WTC11 (cell line): ENCODE results near the gene SMO. TPM values are rescaled to one million over a fixed set of nuclear protein-coding genes. Genes with fewer than 3 reads are reported as not detected.

ENCODE experiments used
- ATAC-seq: fragments of 200-7000 bp; cut with Tn5 transposase; 2 replicates; pipeline ENCODE4 v1.10.0; 2021; ENCODE audit warnings: mild to moderate bottlenecking, moderate library complexity
- CTCF ChIA-PET: fragments of 300-600 bp; sonication (Branson Sonifier 250); formaldehyde crosslinking; loops from one replicate; lab custom pipeline; 2021; ENCODE audit warnings: antibody characterized with exemption; lab: Charles Lee
- POLR2A ChIA-PET: fragments of 350-600 bp; sonication (Branson Sonifier 250); formaldehyde crosslinking; loops from one replicate; lab custom pipeline; 2021; ENCODE audit warnings: antibody characterized with exemption; lab: Charles Lee
- DNase-seq: peaks from one replicate; pipeline ENCODE4 v3.0.0; 2021; ENCODE audit warnings: low spot score
- H3K27ac Mint-ChIP-seq: 2 replicates; pipeline ENCODE4 v1.8.0; 2021; ENCODE audit warnings: mixed read lengths
- H3K27me3 Mint-ChIP-seq: 2 replicates; pipeline ENCODE4 v1.8.0; 2021; ENCODE audit warnings: low read depth, mild to moderate bottlenecking, moderate library complexity, mixed read lengths
- H3K36me3 Mint-ChIP-seq: 2 replicates; pipeline ENCODE4 v1.8.0; 2021; ENCODE audit warnings: mixed read lengths
- H3K4me1 Mint-ChIP-seq: 2 replicates; pipeline ENCODE4 v1.8.0; 2022; ENCODE audit warnings: mixed read lengths
- H3K4me3 Mint-ChIP-seq: 2 replicates; pipeline ENCODE4 v1.8.0; 2021; ENCODE audit warnings: mild to moderate bottlenecking, moderate library complexity, mixed read lengths
- H3K9me3 Mint-ChIP-seq: 2 replicates; pipeline ENCODE4 v1.8.0; 2021; ENCODE audit warnings: mixed read lengths
- EMX1 ChIP-seq: fragments of 250-450 bp; sonication (Bioruptor Pico); IDR thresholded peaks from 2 replicates; pipeline ENCODE4 v1.8.0; 2021; ENCODE audit warnings: mild to moderate bottlenecking
- FOXK1 ChIP-seq: sonication (generic); formaldehyde crosslinking; IDR thresholded peaks from 2 replicates; pipeline ENCODE4 v1.8.0; 2022; ENCODE audit warnings: mild to moderate bottlenecking, moderate library complexity, missing genetic modification reagents
- GTF2I ChIP-seq: fragments of 250-450 bp; sonication (Bioruptor Pico); conservative IDR thresholded peaks from 2 replicates; pipeline ENCODE4 v1.4.0; 2021; ENCODE audit warnings: mild to moderate bottlenecking
- MXD4 ChIP-seq: fragments of 250-450 bp; sonication (Bioruptor Pico); IDR thresholded peaks from 2 replicates; pipeline ENCODE4 v1.8.0; 2021; ENCODE audit warnings: mild to moderate bottlenecking, moderate library complexity, borderline replicate concordance
- MYBL2 ChIP-seq: sonication (generic); formaldehyde crosslinking; IDR thresholded peaks from 2 replicates; pipeline ENCODE4 v1.8.1; 2023; ENCODE audit warnings: mild to moderate bottlenecking, moderate library complexity, missing genetic modification reagents
- NR1H2 ChIP-seq: sonication (generic); formaldehyde crosslinking; IDR thresholded peaks from 2 replicates; pipeline ENCODE4 v1.9.0; 2021; ENCODE audit warnings: mild to moderate bottlenecking, moderate library complexity, missing genetic modification reagents
- NR2C2 ChIP-seq: sonication (generic); formaldehyde crosslinking; IDR thresholded peaks from 2 replicates; pipeline ENCODE4 v1.8.0; 2022; ENCODE audit warnings: mild to moderate bottlenecking, missing genetic modification reagents
- SP1 ChIP-seq: sonication (generic); formaldehyde crosslinking; conservative IDR thresholded peaks from 2 replicates; pipeline ENCODE4 v1.8.1; 2022; ENCODE audit warnings: missing genetic modification reagents
- TEAD1 ChIP-seq: sonication (generic); formaldehyde crosslinking; IDR thresholded peaks from 2 replicates; pipeline ENCODE4 v1.8.0; 2022; ENCODE audit warnings: mild to moderate bottlenecking, missing genetic modification reagents
- ZBTB21 ChIP-seq: sonication (generic); formaldehyde crosslinking; IDR thresholded peaks from 2 replicates; pipeline ENCODE4 v1.8.1; 2023; ENCODE audit warnings: mild to moderate bottlenecking, missing genetic modification reagents, borderline replicate concordance
- ZNF121 ChIP-seq: sonication (generic); formaldehyde crosslinking; IDR thresholded peaks from 2 replicates; pipeline ENCODE4 v1.8.0; 2023; ENCODE audit warnings: missing genetic modification reagents
- ZNF138 ChIP-seq: sonication (generic); formaldehyde crosslinking; conservative IDR thresholded peaks from 2 replicates; pipeline ENCODE4 v1.8.1; 2022; ENCODE audit warnings: mild to moderate bottlenecking, moderate library complexity, missing genetic modification reagents
- ZNF263 ChIP-seq: sonication (generic); formaldehyde crosslinking; IDR thresholded peaks from 2 replicates; pipeline ENCODE4 v1.8.1; 2022; ENCODE audit warnings: low read depth, mild to moderate bottlenecking, moderate library complexity, missing genetic modification reagents
- total RNA-seq: library from RNA; stranded (reverse); gene quantifications from 3 replicates; pipeline ENCODE4 v1.2.3, GENCODE V29; 2021
- TF ChIP-seq, protein P1 (sequence below): sonication (generic); formaldehyde crosslinking; IDR thresholded peaks from 2 replicates; pipeline ENCODE4 v1.8.0; 2023; ENCODE audit warnings: missing genetic modification reagents, mild to moderate bottlenecking, borderline replicate concordance
- TF ChIP-seq, protein P2 (sequence below): sonication (generic); formaldehyde crosslinking; IDR thresholded peaks from 2 replicates; pipeline ENCODE4 v1.8.1; 2022; ENCODE audit warnings: low read depth, mild to moderate bottlenecking, moderate library complexity, missing genetic modification reagents, borderline replicate concordance
- TF ChIP-seq, protein P3 (sequence below): fragments of 250-450 bp; sonication (Bioruptor Pico); IDR thresholded peaks from 2 replicates; pipeline ENCODE4 v1.9.0; 2021; ENCODE audit warnings: moderate library complexity, mild to moderate bottlenecking, inconsistent platforms, borderline replicate concordance
- TF ChIP-seq, protein P4 (sequence below): sonication (generic); formaldehyde crosslinking; conservative IDR thresholded peaks from 2 replicates; pipeline ENCODE4 v1.8.1; 2022; ENCODE audit warnings: mild to moderate bottlenecking, missing genetic modification reagents
- TF ChIP-seq, protein P5 (sequence below): fragments of 250-450 bp; sonication (Bioruptor Pico); IDR thresholded peaks from 2 replicates; pipeline ENCODE4 v2.1.2; 2022; ENCODE audit warnings: mild to moderate bottlenecking, moderate library complexity
- TF ChIP-seq, protein P6 (sequence below): sonication (generic); formaldehyde crosslinking; IDR thresholded peaks from 2 replicates; pipeline ENCODE4 v1.8.0; 2022; ENCODE audit warnings: mild to moderate bottlenecking, missing genetic modification reagents

SMO gene
- total RNA-seq, 1 experiment from 2014 or later: 56.9 TPM

DNA sequence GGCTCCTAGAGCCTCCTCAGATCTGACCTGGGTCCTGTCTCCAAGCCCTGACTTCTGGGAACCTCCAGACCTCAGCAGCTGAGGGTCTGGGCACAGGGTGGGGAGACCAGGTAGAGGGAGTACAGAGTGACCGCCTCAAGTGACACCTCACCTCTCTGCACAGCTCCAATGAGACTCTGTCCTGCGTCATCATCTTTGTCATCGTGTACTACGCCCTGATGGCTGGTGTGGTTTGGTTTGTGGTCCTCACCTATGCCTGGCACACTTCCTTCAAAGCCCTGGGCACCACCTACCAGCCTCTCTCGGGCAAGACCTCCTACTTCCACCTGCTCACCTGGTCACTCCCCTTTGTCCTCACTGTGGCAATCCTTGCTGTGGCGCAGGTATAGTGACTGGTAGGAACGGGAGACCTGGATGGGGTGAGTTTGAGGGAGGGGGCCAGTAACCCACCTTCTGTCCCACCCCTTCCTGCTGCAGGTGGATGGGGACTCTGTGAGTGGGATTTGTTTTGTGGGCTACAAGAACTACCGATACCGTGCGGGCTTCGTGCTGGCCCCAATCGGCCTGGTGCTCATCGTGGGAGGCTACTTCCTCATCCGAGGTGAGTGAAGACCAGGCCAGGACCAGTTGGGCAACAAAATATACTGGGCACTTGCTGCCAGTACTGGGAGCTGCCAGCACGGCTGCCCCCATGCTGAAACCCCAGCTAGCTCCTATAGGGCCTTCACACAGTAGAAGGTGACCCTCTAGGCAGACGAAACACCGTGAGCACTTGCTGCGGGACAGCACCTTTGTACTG, 17.8 kb downstream of the SMO start (continued):
- TF ChIP-seq TEAD1 (no peak), ZNF263 (CRISPR knock-in tag) (no peak)

DNA sequence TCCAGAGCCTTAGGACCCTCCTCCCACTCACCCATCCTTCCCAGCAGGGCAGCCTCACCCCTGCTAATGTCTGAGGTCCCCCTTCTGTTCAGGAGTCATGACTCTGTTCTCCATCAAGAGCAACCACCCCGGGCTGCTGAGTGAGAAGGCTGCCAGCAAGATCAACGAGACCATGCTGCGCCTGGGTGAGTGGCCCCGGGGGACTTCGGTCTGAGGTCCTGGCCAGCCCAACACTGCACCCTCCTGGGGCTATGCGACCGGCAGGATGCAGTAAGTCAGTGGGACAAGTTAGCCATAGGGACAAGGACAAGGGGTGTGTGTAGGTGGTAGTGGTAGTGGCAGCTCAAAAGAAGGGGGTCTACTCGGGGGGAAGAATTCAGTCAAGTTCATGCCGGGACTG, 20.2 kb downstream of the SMO start:
- H3K4me1 Mint-ChIP-seq: no peaks in the 10 kb centered on the region
- ATAC-seq (no peak), DNase-seq (no peak)
- H3K4me3 Mint-ChIP-seq: no peak overlapping the region
- ChIA-PET CTCF (interaction anchor here (0.9 to 4.0 kb wide), 3 partner anchors 41 to 225 kb away, joined by 3 to 56 read pairs (median 37); partner anchors contain the start of gene STRIP2), POLR2A (no interaction called here)
- no peaks in the 10 kb centered on the region for H3K9me3 Mint-ChIP-seq
- no peak overlapping the region for H3K27ac Mint-ChIP-seq
- TF ChIP-seq, protein P1, sequence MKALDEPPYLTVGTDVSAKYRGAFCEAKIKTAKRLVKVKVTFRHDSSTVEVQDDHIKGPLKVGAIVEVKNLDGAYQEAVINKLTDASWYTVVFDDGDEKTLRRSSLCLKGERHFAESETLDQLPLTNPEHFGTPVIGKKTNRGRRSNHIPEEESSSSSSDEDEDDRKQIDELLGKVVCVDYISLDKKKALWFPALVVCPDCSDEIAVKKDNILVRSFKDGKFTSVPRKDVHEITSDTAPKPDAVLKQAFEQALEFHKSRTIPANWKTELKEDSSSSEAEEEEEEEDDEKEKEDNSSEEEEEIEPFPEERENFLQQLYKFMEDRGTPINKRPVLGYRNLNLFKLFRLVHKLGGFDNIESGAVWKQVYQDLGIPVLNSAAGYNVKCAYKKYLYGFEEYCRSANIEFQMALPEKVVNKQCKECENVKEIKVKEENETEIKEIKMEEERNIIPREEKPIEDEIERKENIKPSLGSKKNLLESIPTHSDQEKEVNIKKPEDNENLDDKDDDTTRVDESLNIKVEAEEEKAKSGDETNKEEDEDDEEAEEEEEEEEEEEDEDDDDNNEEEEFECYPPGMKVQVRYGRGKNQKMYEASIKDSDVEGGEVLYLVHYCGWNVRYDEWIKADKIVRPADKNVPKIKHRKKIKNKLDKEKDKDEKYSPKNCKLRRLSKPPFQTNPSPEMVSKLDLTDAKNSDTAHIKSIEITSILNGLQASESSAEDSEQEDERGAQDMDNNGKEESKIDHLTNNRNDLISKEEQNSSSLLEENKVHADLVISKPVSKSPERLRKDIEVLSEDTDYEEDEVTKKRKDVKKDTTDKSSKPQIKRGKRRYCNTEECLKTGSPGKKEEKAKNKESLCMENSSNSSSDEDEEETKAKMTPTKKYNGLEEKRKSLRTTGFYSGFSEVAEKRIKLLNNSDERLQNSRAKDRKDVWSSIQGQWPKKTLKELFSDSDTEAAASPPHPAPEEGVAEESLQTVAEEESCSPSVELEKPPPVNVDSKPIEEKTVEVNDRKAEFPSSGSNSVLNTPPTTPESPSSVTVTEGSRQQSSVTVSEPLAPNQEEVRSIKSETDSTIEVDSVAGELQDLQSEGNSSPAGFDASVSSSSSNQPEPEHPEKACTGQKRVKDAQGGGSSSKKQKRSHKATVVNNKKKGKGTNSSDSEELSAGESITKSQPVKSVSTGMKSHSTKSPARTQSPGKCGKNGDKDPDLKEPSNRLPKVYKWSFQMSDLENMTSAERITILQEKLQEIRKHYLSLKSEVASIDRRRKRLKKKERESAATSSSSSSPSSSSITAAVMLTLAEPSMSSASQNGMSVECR (CRISPR knock-in tag): no peak
- TF ChIP-seq, protein P2, sequence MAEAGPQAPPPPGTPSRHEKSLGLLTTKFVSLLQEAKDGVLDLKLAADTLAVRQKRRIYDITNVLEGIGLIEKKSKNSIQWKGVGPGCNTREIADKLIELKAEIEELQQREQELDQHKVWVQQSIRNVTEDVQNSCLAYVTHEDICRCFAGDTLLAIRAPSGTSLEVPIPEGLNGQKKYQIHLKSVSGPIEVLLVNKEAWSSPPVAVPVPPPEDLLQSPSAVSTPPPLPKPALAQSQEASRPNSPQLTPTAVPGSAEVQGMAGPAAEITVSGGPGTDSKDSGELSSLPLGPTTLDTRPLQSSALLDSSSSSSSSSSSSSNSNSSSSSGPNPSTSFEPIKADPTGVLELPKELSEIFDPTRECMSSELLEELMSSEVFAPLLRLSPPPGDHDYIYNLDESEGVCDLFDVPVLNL (CRISPR knock-in tag): no peak
- TF ChIP-seq, protein P3, sequence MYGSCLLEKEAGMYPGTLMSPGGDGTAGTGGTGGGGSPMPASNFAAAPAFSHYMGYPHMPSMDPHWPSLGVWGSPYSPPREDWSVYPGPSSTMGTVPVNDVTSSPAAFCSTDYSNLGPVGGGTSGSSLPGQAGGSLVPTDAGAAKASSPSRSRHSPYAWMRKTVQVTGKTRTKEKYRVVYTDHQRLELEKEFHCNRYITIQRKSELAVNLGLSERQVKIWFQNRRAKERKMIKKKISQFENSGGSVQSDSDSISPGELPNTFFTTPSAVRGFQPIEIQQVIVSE (CRISPR knock-in tag): no peak
- TF ChIP-seq MXD4 (CRISPR knock-in tag): no peak
- peaks cover 32% of the 10 kb centered on the region for H3K36me3 Mint-ChIP-seq
- H3K27me3 Mint-ChIP-seq: no peaks in the 10 kb centered on the region

DNA sequence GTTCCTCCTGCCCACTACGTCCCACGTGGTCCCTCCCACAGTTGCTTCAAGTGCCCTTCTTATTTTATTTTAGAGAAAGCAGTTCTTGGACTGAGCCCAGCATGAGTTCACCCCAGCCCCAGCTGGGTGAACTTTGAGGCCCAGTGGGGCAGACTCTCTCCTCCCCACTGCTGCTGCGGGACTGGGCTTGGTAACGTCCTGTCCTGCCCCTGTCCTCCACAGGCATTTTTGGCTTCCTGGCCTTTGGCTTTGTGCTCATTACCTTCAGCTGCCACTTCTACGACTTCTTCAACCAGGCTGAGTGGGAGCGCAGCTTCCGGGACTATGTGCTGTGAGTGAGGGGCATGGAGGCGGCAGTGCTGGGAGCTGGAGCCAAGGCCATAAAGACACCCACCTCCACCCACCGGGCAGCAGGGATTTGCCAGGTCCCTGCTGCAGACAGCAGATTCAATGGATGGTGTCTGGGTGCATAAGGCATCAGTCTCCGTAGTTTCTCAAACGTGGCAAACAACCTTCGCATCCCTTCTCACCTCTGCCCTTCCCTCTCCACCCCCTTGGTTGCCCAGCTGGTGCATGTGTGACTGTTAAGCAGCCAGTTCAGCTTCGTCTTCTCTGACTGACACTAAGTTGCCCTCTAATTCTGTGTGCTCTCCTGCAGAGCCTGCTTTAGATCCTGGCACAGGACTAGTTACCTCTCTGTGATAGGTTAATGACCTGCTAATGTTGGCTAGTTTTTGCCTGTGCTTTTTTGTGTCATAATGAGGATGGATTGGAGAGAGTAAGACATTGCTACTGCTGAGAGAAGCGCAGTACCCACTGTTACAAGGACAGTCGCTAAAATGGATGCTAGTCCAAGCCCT, 20.9 kb downstream of the SMO start:
- no peak for TF ChIP-seq ZNF138 (CRISPR knock-in tag)
- TF ChIP-seq, protein P4, sequence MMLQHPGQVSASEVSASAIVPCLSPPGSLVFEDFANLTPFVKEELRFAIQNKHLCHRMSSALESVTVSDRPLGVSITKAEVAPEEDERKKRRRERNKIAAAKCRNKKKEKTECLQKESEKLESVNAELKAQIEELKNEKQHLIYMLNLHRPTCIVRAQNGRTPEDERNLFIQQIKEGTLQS (CRISPR knock-in tag): no peak
- TF ChIP-seq, protein P5, sequence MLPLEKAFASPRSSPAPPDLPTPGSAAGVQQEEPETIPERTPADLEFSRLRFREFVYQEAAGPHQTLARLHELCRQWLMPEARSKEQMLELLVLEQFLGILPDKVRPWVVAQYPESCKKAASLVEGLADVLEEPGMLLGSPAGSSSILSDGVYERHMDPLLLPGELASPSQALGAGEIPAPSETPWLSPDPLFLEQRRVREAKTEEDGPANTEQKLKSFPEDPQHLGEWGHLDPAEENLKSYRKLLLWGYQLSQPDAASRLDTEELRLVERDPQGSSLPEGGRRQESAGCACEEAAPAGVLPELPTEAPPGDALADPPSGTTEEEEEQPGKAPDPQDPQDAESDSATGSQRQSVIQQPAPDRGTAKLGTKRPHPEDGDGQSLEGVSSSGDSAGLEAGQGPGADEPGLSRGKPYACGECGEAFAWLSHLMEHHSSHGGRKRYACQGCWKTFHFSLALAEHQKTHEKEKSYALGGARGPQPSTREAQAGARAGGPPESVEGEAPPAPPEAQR (CRISPR knock-in tag): no peak
- no peak for TF ChIP-seq TEAD1
- no peak for TF ChIP-seq MYBL2 (CRISPR knock-in tag)
- TF ChIP-seq NR2C2 (CRISPR knock-in tag): no peak
- TF ChIP-seq, protein P6, sequence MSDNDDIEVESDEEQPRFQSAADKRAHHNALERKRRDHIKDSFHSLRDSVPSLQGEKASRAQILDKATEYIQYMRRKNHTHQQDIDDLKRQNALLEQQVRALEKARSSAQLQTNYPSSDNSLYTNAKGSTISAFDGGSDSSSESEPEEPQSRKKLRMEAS (CRISPR knock-in tag): no peak
- no peak for TF ChIP-seq NR1H2 (CRISPR knock-in tag)
- no peak for TF ChIP-seq FOXK1 (CRISPR knock-in tag)
- no peak for TF ChIP-seq ZBTB21 (CRISPR knock-in tag)
- no peak for TF ChIP-seq EMX1
- no peak for TF ChIP-seq GTF2I
- TF ChIP-seq SP1 (CRISPR knock-in tag): no peak
- TF ChIP-seq ZNF121: no peak
- TF ChIP-seq, all 79 proteins: peak for 0
- H3K36me3 Mint-ChIP-seq: peaks cover 36% of the 10 kb centered on the region
- no peak for DNase-seq
- ChIA-PET CTCF (interaction anchor here (0.9 to 4.0 kb wide), 5 partner anchors 9 to 225 kb away, joined by 3 to 56 read pairs (median 17); partner anchors contain the start of gene STRIP2), POLR2A (interaction anchor here (0.5 kb wide), 1 partner anchor 266 kb away, joined by 3 read pairs; no protein-coding TSS in a partner anchor)
- no peak for ATAC-seq
- 0 out of 2 replicates have a peak, but pooled peaks cover 5% of the 10 kb centered on the region for H3K4me1 Mint-ChIP-seq
- H3K27ac Mint-ChIP-seq: no peak overlapping the region
- no peaks in the 10 kb centered on the region for H3K27me3 Mint-ChIP-seq
- no peaks in the 10 kb centered on the region for H3K9me3 Mint-ChIP-seq
- no peak overlapping the region for H3K4me3 Mint-ChIP-seq
